Omental fat pad (tissue), 4 donors: ENCODE data around the gene JAK1. TPM values are rescaled to one million over a fixed set of nuclear protein-coding genes. Genes with fewer than 3 reads are reported as not detected.

Experiments
- ATAC-seq: fragments of 150-250 bp; one replicate; pipeline ENCODE4 v1.9.1; 2016; ENCODE audit warnings: mild to moderate bottlenecking, moderate library complexity; ENCODE audit not compliant: low FRiP score
- DNase-seq: peaks from one replicate; pipeline ENCODE4 v3.0.0-alpha.2; 2019; ENCODE audit warnings: low spot score
- total RNA-seq, 4 donors: library from RNA; depleted of rRNA; stranded (reverse); fragments of >200 nt; gene quantifications; one replicate each; pipeline ENCODE4 v1.1.0, GENCODE V29; 2016
- TF ChIP-seq, protein P1 (sequence below), 3 donors: fragments of 450-650 bp; IDR thresholded peaks; one replicate each; pipeline ENCODE4 v1.5.1; 2016 to 2017; ENCODE audit warnings: antibody characterized with exemption in 3 of 3, mild to moderate bottlenecking in 3 of 3, moderate library complexity in 2 of 3

Gene JAK1
- total RNA-seq, 4 donors from 2014 or later: 175 to 303 (median 204) TPM

DNA sequence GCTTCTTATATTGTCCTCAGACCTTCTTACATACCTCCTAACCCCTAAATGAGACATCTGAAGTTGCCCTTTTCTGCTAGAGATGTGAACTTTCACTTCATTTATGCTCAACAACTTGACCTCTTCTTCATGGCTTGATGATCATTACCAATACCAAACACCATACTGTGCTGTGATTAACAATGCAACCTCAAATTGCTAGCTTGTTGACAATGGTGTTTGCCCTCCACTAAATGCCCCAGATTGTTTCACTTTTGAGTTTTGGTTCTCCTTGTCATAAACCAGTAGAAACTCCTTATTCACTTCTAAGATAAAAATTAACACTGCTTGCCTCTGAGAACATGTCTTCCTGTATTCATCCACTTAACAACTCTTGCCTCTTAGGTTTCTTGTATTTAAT, 5.6 kb downstream of the JAK1 start:
- ATAC-seq: no peak
- TF ChIP-seq, protein P1, sequence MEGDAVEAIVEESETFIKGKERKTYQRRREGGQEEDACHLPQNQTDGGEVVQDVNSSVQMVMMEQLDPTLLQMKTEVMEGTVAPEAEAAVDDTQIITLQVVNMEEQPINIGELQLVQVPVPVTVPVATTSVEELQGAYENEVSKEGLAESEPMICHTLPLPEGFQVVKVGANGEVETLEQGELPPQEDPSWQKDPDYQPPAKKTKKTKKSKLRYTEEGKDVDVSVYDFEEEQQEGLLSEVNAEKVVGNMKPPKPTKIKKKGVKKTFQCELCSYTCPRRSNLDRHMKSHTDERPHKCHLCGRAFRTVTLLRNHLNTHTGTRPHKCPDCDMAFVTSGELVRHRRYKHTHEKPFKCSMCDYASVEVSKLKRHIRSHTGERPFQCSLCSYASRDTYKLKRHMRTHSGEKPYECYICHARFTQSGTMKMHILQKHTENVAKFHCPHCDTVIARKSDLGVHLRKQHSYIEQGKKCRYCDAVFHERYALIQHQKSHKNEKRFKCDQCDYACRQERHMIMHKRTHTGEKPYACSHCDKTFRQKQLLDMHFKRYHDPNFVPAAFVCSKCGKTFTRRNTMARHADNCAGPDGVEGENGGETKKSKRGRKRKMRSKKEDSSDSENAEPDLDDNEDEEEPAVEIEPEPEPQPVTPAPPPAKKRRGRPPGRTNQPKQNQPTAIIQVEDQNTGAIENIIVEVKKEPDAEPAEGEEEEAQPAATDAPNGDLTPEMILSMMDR (IDR thresholded peaks at IDR 0.05): no peak
- no peak for DNase-seq

DNA sequence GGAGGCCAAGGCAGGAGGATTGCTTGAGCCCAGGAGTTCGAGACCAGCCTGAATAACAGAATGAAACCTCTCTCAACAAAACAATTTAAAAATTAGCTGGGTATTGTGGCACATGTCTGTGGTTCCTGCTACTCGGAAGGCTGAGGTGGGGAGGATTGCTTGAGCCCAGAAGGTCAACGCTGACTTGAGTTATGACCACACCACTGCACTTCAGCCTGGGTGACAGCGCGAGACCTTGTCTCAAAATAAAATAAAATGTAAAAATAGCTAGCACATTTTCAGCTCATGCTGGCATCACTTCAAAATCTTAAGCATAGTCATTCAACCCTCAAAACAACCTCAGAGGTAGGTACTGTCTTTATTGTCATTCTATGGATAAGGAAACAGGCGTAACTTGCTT, 6.4 kb downstream of the JAK1 start:
- ATAC-seq: no peak
- no peak for DNase-seq
- TF ChIP-seq, protein P1 (IDR thresholded peaks at IDR 0.05): no peak

DNA sequence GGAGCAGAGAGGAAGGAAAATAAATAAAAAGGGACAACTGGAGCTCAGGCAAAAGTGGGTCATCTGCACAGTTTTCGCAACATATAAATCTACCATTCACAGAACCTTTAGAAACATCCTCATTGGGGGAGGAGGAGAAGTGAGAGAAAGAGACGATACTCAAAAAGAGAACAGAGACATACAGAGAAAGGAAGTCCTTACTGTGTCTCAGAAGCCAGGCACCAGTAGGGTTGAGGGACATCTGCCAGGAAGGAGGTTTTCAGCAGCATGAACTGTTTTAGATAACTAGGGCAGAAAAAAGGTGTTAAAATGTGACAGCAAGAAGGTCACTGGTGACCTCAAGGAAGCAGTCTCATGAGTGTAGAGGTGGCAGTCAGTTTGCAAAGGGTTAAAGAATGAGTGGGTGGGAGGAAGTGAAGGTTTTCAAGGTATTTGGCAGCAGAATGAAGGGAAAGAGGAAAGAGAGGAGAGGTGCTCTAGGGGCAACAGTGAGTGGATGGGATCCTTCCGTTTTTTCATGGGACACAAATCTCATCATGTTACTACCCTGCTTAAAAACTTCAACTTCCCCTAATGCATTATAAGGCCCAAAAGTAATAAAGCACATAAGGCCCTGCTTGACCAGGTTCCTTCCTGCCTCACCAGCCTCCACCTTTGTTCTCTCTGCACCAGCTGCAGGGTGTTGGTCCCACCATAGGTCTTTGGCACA, 9.5 kb downstream of the JAK1 start:
- ATAC-seq (no peak), DNase-seq (no peak)
- TF ChIP-seq, protein P1 (IDR thresholded peaks at IDR 0.05): no peak

DNA sequence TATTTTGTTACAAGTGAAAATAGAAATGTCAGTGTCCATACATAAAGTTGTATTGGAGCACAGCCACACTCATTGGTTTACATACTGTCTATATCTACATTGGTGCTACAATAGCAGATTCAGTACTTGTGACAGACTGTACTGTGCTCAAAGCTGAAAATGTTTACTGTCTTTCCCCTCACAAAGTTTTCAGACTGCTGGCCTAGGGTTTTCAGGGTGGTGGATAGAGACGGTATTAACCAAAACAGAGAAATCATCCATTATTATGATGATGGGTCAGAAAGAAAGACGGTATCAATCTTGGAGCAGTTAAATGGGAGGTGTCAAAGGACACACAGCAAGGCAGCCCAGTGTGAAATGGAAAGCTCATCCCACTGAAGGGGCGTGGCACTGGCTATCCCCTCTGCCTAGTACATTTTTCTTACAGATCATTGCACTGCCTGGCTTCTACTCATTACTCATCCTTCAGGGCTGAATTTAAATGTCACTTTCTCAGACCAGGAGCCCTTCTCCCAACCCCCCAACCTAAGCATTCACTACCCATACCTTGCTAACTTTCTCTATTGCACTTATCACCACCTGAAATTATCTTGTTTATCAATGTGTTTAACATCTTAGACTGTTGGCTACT, 10.2 kb downstream of the JAK1 start:
- DNase-seq (no peak), ATAC-seq (peak; percentile 83)
- TF ChIP-seq, protein P1 (IDR thresholded peaks at IDR 0.05): no peak

DNA sequence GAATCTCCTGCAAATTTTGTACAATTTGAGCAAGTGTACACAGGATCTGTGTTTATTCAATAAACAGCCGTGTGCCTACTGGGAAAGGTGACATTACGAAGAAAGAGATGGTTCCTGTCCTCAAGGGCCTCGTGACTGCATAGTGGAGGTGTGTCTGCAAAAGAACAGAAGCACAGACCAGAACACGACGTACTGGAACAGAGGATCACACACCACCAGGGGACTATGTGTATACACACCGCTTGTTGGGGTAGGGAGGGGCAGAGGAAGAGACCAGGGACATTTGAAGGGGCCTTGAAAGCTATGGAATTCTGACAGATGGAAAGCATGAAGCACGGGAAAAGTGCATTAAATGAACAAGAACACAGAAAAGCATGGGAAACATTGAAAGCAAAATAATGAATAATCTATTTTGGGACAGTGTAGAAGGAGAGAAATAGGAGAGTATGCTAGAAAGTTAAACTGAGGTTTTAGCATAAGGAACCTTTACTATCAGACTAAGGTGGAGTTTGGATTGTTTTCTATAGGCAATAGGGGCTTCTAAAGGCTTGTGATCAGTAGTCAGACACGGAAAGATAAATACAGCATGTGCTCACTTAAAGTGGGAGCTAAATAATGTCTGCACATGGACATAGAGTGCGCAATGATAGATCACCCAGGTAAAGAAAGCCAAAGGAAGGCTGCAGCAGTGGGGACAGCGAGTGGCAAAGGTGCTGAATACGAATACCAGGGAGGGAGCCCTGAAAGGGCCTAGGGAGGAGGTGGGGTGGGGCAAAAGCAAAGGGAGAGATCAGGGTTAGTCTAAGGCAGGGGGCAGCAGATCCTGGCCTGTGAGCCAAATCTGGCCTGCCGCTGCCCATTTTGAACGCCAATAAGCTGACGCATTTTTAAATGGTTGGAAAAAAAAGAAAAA, 11.0 kb downstream of the JAK1 start:
- TF ChIP-seq, protein P1 (IDR thresholded peaks at IDR 0.05): no peak
- ATAC-seq (no peak), DNase-seq (no peak)

DNA sequence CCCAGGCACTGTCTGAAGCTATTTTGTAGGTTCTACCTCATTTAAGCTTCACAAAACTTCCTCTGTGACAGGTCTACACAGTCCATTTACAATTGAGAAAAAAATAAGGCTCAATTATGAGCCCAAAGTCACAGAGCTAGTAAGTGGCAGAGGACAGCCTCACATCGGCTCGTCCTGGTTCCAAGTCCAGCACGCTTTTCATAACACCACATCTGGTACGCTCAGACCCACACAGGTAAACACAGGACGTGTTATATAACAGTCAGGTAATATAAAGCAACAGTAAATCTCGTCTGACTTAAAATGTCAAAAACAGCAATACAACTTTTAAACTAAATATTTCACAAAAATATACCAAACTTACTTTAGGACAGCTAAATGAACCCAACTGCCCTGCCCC, 13.1 kb downstream of the JAK1 start:
- ATAC-seq: no peak
- TF ChIP-seq, protein P1 (IDR thresholded peaks at IDR 0.05): no peak

More for the DNA sequence above, 13.1 kb downstream of the JAK1 start:
- no peak for DNase-seq
